Right cardiac atrium (tissue), 5 donors: ENCODE results near the gene NAPB. TPM values are rescaled to one million over a fixed set of nuclear protein-coding genes. Genes with fewer than 3 reads are reported as not detected.

ENCODE experiments used
- polyA plus RNA-seq: library from polyadenylated mRNA; stranded (reverse); fragments of 200-250 nt; gene quantifications from one replicate; pipeline ENCODE4 v1.2.3, GENCODE V29; 2013
- total RNA-seq, 4 donors: library from RNA; stranded (reverse); fragmentation: NEBNext Ultra II Directional; extraction: Animal tissue kit (Norgen Biotek cat#: 25700); gene quantifications; one replicate each; pipeline ENCODE4 v1.2.1, GENCODE V29; 2021
- donor health status: healthy with polysubstance abuse.
- donor health status: DM: no; HTN: yes; CAD: no.
- donor health status: DM: no; HTN: no; CAD: no.
- donor health status: DM: no; HTN: yes; CAD: no; lungs with severe emphysema.
- donor health status: DM: yes; HTN: yes; CAD: no.

Gene NAPB
- total and polyA plus RNA-seq, 5 donors: 4.3 to 8.7 (median 7.6) TPM

Other genes with a start within 250 kb of the NAPB start
- 10 to 100 TPM in 1 of 4 donors, 1 to 10 TPM in 3; 7.4 to 16.9 (median 8.7) TPM for gene NXT1, start 70.7 kb downstream of the NAPB start, total RNA-seq
- gene NXT1, start 70.7 kb downstream of the NAPB start, polyA plus RNA-seq: 9.7 TPM
- 10 to 100 TPM; 19.1 to 24.8 (median 21.1) TPM for gene GZF1, start 59.3 kb downstream of the NAPB start, total RNA-seq
- 10.4 TPM for gene GZF1, start 59.3 kb downstream of the NAPB start, polyA plus RNA-seq
- not detected for gene CSTL1, start 18.2 kb upstream of the NAPB start, total RNA-seq
- not detected for gene CSTL1, start 18.2 kb upstream of the NAPB start, polyA plus RNA-seq
- gene CST11, start 31.4 kb upstream of the NAPB start, total RNA-seq: not detected
- gene CST11, start 31.4 kb upstream of the NAPB start, polyA plus RNA-seq: not detected
- gene CST8, start 69.6 kb upstream of the NAPB start, total RNA-seq: not detected
- not detected for gene CST8, start 69.6 kb upstream of the NAPB start, polyA plus RNA-seq
- gene CST9L, start 147.0 kb upstream of the NAPB start, total RNA-seq: not detected
- not detected for gene CST9L, start 147.0 kb upstream of the NAPB start, polyA plus RNA-seq
- gene CST9, start 184.4 kb upstream of the NAPB start, total RNA-seq: not detected
- gene CST9, start 184.4 kb upstream of the NAPB start, polyA plus RNA-seq: not detected
- 1,000 to 10,000 TPM in 1 of 4 donors, 100 to 1,000 TPM in 3; 785 to 1,029 (median 931) TPM for gene CST3, start 216.5 kb upstream of the NAPB start, total RNA-seq
- 1,076 TPM for gene CST3, start 216.5 kb upstream of the NAPB start, polyA plus RNA-seq